ENCODE measurements around the gene ZSWIM6.
"Not testable (repeated sequence)": the region's sequence is repeated elsewhere in the genome, so short reads cannot be mapped to it uniquely, and the experiment has no call there.

Gene ZSWIM6

DNA sequence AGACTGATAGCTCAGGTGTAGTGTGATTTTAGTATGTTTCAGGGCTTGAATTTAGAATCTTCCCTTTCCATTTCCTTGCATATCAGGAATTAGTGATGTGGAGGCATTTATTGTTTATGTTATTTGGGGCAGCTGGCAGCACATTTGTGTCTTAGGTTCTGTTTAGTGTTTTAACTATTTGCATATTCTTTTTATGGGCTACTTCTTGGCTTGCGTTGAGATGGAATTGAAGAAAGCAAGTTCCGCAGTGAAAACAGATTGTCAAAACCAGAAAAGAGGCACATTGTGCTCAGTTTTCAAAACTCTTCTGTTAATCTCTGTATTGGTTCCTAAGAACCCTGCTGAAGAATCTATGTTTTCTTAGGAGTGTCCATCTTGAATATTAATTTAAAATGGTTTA lies 80.3 kb downstream of the ZSWIM6 start:
- DNase-seq, result no peak

DNA sequence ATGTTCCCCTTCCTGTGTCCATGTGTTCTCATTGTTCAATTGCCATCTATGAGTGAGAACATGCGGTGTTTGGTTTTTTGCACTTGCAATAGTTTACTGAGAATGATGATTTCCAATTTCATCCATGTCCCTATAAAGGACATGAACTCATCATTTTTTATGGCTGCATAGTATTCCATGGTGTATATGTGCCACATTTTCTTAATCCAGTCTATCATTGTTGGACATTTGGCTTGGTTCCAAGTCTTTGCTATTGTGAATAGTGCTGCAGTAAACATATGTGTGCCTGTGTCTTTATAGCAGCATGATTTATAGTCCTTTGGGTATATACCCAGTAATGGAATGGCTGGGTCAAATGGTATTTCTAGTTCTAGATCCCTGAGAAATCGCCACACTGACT lies 81.1 kb downstream of the ZSWIM6 start:
- DNase-seq, result not testable (repeated sequence)

DNA sequence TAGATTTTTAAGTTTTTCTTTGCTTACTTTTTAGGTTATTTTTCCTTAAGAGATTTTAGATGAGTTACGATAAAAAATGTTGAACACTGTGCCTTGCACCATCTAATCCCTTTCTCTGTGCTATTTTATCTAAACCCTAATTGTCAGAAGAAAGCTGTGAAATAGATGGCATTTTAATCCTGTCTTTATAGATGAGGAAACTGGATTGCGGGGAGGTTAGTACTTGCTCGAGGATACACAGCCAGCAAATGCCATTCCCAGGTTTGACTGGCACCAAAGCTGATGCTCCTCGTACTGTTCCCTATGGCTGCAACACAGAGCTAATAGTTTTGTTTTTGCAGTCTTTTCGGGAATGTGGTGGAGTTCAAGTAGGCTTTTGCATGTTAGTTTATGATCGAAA lies 82.7 kb downstream of the ZSWIM6 start:
- no peak for DNase-seq

DNA sequence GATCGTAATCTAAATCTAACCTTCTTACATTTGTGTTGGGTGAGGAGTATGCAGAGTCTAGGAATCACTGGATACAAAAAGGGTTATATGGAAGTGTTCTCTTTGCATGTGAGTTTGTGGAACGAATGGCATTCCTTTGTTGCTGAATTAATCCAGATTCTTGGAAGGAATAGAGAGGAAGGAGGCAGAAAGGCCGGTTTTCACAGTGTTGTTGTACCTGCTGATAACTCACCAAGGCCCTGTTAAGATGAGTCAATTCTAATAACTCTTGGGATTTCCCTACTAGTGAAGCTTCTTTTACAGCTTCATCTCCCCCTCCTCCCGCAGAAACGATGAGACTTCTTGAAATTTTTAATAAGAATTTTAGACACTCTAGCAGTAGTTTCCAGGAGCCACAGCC lies 84.0 kb downstream of the ZSWIM6 start:
- DNase-seq, result no peak

DNA sequence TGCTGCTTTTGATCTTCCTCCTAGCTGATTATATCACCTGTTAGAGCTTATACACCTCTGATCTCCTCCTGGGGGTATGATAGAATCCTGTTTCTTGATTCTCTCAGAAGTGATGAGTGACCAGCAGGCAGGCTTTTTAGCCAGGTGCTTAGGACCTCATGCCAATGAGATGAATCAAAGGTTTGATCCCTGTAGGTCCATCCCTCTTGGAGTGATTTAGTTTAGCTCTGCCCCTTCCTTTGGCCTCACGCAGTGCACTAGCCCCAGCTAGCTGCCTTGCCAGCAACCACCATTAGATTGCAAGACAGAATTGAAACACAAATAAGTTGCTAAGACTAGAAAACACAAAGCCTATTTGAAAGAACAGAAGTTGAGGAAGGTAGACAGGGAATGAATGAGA lies 84.4 kb downstream of the ZSWIM6 start:
- DNase-seq, result no peak

DNA sequence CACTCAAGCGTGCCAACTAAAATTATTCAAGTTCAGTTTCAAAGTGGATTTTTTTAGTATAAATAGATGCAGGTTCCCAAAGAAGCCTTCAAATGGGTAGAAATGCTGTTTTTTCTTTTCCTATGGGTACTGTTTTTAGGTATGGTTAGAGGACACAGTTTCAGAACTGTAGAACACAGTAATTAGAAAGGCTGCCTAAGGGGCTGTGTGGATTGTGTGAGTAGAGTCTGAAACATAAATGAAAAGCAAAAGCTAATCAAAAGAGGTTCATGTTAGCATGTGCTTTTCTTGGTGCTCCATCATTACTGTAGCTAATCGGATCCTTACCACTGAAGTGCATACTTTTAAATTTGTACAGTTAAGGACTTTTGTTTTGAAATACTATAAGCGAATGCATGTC lies 85.3 kb downstream of the ZSWIM6 start:
- no peak for DNase-seq

DNA sequence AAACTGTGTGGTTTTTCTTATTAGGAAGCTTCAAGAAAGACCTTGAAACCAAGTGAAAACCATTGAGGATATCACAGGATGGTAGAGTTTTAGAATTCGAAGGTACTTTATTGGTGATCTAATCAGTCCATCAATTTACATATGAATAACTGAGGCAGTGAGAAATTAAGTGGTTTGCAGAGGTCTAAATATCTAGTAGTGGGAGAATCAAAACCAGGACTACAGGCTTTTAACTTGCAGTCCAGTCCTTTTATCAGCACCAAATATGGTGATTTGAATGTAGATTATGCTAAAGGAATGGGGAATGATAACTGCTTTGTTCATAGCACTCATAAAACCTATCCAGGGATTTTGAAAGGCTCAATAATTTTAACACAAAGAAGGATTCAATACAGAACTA lies 85.8 kb downstream of the ZSWIM6 start:
- no peak for DNase-seq

DNA sequence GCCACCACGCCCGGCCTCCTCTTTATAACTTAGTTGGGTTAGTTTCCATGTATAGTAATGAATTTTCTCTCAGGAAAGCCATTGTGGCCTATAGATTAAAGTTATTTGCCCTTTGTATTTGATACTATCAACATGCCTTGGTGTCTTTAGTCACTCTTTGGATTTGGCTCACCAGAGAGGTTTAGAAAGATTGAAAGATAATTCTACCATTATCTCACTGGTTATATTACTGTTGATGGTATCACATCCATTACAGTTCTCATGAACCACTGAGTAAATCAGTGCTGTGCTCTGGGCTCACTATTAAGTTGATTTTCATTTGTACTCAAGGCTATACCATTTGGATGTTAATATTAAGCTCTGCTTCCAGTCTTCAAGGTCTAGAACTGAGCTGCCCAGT lies 87.0 kb downstream of the ZSWIM6 start:
- no peak for DNase-seq

DNA sequence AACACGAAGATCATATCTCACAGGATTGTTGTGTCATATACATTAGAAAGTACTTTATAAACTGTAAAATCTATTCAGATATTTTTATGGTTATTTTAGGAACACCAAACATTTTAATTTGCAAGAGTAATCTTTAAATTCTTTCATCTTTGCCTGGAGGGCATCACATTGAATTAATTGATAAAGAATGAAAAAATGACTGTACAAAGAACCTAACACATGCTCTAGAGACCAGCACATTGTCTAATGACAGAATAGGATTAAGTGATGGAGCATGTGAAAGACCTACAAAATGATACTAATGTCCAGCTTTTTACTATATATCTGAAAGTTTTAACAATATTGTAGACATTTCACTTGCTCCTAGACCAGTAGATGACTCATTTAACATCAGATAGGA lies 88.0 kb downstream of the ZSWIM6 start:
- no peak for DNase-seq

DNA sequence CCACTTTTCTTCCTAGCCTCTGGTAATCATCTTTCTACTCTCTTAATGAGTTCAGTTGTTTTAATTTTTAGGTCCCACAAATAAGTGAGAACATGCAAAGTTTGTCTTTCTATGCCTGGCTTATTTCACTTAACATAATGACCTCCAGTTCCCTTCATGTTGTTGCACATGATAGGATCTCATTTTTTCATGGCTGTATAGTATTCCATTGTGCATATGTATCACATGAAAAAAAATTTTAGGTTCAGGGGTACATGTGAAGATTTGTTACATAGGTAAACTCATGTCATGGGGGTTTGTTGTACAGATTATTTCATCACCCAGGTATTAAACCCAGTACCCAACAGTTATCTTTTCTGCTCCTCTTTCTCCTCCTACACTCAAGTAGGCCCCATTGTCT lies 89.2 kb downstream of the ZSWIM6 start:
- DNase-seq, result not testable (repeated sequence)

DNA sequence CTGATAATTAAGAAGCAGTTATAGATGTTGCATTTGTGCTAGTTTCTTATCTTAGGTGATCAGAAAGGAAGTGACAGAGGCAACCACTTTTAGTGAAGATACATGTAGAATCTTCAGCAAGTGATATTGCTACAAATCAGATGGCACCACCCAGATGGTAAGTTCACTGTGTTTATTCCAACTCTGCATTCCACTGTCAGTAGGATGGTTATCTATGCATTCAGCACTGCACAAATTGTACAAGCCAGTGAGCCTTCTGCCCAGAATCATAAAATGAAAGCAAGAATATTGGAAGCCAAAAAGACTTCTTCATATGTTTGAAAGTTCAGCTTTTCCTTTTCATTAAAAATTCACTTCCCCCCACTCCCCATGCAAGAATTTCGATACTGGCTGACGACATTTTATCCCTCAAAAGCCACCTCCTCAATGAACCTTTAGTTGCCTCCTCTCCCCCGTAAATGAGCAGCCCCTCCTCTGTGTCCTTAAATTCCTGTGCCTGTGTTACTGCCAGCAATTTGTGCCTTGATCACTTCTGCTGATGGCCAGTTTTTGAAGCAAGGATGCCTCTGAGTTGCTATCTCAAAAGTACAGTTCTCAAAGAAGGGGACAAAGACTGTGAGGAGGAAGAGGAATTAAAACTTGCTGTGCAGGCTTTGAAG lies 91.6 kb downstream of the ZSWIM6 start:
- no peak for DNase-seq

DNA sequence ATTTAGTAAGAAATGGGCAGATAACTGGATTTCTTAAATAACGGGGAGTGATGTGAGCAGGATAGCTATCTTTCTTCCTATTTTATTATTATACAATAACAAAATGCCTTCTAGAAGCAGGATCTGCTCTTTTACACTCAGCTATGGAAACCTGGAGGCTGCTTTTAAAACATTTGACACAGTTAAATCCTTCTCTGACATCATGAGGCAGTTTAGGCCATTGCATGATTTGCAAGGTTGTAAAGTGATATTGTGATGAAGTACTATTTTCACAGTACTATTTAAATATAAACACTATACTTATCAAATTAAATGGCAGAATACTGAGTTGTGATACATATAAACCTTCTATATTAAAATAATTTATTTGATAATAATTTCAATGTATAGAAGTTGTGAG lies 93.9 kb downstream of the ZSWIM6 start:
- DNase-seq, result no peak

DNA sequence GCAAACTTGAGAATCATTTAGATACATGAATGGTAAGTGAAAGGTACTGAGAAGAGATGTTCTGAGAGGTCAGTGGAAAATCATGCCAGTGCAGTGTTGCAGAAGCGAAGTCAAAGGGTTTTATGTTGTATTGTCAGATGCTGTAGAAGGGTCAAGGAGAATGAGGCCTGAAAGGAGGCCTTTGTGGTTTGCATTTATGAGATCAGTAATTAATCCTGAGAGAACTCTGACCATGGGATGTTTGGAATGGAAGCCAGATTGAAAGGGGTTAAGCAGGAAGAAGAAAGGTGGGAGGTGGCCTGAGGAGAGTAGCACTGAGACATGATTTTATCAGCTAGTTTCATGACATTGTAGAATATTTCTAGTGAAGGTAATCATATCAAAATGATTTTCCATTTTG lies 97.8 kb downstream of the ZSWIM6 start:
- no peak for DNase-seq

DNA sequence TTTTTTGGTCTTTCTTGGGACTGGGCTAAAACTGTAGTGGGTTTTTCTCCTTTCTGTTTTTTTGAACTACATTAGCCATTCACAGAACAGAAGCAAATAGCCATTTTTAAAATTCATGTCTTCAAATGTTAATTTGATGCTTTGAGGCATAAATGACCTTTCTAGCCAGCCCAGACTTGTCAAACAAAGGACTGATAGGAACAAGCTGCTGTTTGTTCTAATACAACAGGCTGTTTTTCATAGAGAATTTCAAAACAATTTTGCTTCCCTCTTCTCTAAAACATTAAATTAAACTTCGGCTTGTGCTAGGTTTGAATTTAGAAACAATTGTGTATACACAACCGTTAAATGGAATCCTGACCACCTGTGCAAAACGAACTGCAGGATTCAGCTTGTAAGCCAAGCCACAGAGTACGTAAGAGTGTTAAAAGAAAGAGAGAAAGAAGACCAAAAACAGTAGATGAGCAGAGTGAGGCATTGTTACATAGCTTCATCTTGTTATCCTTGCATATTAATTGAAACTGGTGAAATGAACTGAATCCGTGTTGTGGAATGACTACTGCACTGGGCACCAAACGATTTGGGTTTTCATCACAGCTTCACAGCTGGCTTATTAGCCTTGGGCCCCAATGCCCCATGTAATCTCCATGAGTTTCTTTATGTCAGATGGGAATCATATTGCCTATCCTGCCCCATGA lies 100.0 kb downstream of the ZSWIM6 start:
- DNase-seq, result no peak

DNA sequence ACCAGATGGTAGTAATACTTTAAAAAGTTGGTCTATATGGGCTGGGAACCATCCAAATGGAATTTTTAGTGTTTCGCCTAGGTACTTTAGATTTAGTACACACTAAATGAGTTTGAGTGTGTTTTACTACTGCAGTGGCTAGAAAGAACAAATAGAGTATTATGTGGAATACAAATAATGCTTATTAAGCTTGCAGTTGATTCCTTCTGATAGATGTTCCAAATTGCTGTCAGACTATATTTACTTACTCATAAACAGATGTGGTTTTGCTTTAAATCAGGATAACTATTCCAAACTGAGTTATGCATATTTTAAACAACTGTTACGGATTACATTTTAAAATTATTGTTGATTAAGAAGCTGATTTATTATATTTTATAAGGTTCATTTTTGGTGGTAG lies 103.3 kb downstream of the ZSWIM6 start:
- DNase-seq, result no peak

DNA sequence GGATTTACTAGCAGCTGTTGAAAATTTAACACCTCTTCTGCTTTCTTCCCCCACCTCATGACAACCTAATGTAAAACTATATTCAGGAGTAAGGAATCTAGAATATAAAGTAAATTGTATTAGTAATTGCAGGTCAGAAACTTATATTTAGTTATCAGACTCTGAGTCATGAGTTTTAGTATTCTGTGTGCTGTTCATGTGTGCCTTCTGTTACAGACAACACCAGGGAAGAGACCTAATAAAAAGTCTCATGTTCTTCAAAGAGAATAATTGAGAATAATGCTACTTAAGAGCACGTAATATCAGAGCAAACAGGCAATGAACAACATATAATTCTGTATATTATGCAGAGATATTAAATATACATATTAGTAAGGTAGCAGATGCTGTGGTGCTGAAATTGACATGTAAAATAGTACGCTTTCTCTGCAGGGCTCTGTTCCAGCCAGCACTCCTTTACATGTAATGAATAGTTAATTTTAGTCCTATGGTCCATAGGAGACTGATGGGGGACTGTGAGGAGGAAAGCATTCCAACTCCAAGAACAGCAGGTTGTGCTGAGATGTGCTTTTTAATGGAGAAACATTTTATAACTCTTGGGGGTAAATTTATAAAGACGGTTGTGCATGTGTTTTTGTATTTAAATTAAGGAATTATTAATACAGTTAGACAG lies 106.4 kb downstream of the ZSWIM6 start:
- DNase-seq, result no peak

DNA sequence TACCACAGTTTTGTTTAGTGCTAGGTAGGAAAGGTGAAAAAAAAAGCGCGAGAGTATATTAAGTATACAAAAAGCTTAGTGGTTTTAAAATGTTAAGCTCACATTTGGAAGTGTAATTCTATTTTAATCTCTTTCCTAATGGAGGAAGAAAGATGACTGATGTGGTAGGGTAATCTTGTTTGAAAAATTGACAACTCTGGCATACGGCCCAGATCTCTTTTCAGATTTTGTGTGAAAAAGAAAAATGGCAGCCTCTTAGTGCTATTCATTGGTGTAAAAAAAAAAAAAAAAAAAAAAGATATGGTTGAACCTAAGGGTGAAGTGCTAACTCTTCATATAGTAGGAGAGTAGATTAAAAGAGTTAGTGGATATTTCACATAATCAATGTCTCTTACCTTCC lies 108.0 kb downstream of the ZSWIM6 start:
- DNase-seq, result no peak

DNA sequence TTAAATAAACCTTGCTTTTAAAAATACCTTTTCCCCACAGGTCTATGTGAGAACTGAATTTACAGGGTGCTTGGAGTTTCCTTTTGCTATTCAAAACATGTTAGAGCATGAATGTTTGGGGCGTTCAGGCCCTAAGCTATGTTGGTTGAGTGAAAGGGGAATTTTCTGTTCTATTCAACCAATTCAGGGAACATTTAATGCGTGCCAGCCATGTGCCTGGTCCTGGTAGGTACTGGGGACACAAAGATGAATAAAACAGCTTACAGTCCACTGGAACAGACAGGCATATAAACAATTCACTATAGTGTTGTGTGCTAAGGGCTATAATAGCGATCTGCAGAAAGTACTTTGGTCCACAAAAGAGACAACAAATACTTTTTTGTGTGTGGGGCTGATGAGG lies 108.5 kb downstream of the ZSWIM6 start:
- no peak for DNase-seq

DNA sequence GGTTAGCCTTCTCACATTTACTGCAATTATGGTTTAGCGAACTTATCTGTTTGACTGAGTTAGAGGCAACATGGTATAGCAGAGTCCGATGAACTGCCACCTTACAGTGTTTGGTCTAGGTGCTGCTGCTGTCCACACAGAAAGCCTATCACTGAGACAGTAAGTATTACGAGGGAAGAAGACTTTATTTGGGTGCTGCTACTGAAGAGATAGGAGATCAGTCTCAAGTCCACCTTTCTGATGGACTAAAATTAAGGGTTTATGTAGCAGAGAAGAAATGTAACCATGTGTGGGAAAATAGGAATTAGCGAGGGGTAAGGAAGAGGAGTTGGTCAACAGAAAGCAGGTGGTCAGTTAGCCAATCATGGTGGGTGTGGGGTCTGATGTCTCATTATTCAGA lies 109.7 kb downstream of the ZSWIM6 start:
- DNase-seq, result no peak

DNA sequence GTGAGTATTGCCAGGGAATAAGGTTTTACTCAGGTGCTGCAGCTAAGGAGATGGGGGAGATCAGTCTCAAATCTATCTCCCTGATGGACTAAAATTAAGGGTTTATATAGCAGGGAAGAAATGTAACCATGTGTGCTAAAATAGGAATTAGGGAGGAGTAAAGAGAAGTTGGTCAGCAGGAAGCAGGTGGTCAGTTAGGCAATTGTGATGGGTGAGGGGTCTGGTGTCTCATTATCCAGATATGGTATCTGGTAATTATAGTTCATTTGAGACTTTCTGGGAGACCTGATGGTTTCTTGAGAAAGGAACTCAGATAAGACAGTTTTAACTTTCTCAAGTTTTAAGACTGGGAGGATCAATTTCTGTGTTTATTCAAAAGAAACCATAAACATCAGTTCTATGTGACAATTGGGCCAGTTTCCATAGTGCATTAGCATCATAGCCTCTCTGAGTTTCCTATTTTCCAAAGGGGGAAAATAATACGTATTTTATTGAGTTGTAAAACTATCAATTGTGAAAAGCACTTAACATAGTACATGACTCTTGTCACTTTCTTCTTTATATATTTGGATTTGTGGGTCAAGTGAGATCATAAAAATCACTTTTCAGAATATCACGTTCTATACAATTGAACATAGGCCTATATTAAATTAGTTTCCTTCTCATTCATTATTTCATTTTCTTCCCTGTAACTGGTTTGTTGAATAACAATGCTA lies 115.9 kb downstream of the ZSWIM6 start:
- DNase-seq, result no peak

DNA sequence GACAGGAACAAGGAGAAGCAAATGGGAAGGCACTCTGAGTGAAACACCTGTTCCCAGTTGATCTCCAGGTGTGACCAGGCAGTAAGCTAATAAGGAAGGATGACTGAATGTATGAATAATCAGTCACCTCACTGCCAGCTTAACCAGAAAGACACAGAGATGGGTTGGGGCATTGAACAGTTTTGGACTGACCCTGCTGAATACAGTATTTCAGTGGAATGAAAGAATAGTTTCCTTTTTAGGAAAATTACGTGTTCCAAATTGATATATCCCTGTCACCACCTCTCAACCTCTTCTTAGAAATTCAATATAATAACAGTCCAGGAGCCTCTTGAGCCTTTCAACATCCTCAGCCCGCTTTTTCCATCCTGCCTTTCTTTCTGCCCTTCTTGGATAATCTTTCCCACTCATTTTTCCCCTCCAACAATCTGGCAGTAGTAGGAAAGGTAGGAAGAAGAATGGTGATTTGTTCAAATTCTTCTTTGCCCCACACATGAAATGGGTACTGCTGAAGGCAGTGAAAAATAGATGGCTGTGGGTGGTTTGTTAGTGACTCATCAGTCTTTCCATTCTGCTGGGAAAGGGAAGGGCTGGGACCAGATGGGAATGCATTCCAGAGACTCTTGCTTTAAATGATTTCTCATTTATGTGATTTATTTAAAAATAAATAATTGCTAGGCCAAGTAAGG lies 117.9 kb downstream of the ZSWIM6 start:
- DNase-seq, result no peak

DNA sequence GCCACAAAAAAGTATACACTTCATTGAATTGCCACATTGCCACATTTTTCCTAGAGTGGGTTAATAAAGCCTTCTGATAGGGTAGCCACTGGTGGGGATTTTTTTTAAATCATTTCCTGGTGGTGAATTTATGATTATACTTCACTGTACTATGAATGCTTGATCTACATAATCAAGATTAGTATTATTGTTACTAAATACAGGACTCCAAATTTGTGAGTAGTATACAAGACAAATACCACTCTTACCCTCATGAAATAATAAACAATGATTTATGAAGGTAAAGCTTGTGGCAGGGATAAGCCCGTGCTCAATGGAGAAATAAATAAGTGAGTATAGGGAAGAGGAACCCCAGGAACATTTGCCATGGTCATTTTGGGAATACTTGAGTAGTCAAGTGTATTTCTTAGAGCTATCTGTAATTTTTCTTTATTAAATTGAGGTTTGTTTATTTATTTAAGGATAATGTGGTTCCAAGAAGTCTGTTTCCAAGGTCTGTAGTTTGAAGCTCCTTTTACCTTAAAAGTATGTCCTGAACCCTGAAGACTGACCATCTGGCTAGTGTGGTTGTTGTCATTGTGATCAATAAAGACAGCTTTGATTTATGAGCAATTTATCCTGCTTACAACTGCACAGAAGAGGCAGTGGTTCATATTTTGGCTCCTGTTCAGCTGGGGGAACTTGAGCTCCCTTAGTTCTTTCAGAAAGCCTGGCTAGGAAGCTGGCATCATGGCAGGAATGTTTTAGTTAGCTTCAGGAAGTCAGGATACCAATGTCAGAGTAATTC lies 118.6 kb downstream of the ZSWIM6 start:
- DNase-seq, result no peak

Data from NCI-H2107 (cell line).